HUES6 (cell line): ENCODE measurements around the gene AFG1L.
"Not testable (repeated sequence)": the region's sequence is repeated elsewhere in the genome, so short reads cannot be mapped to it uniquely, and the experiment has no call there.

Source experiments
- H3K27ac ChIP-seq: 2 replicates; pipeline ENCODE4 v1.7.0; 2013; ENCODE audit warnings: low read depth, mild to moderate bottlenecking, low read length, inconsistent platforms
- H3K27me3 ChIP-seq: 2 replicates; pipeline ENCODE4 v1.6.1; 2013; ENCODE audit warnings: low read length; ENCODE audit not compliant: control insufficient read depth, insufficient read depth
- H3K36me3 ChIP-seq: 2 replicates; pipeline ENCODE4 v1.6.1; 2013; ENCODE audit warnings: low read length; ENCODE audit not compliant: control insufficient read depth, insufficient read depth
- H3K4me1 ChIP-seq: 2 replicates; pipeline ENCODE4 v1.6.1; 2013; ENCODE audit warnings: low read length; ENCODE audit not compliant: control insufficient read depth, insufficient read depth
- H3K4me3 ChIP-seq: 2 replicates; pipeline ENCODE4 v1.5.1; 2013; ENCODE audit warnings: low read depth, low read length
- H3K9ac ChIP-seq: one replicate; pipeline ENCODE4 v1.6.1; 2013; ENCODE audit warnings: mild to moderate bottlenecking, low read length
- H3K9me3 ChIP-seq: 2 replicates; pipeline ENCODE4 v1.6.1; 2013; ENCODE audit warnings: low read depth, low read length; ENCODE audit not compliant: control insufficient read depth, insufficient read depth

Gene AFG1L

DNA sequence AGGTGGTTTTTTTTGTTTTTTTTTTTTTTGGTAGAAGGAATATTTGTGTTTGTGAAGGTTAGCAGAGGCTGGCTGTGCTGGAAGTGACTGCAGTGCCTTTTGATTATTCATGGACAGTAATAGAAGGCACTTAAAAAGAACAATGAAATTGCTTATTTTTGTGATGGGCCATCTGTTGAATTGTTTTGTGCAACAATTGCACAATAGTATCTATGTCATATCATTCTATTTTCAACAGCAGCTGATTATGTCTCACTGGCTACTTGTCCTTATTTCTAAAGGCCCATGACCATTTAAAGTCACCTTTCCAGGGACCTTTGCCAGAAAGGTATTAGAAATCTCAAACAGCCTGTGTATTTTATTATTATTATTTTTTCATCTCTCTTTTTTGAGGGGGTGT lies 70.6 kb downstream of the AFG1L start:
- Histone ChIP-seq H3K36me3 (no peaks in the 10 kb centered on the region), H3K9ac (no peak overlapping the region), H3K4me3 (no peak overlapping the region), H3K27me3 (no peaks in the 10 kb centered on the region), H3K27ac (no peak overlapping the region), H3K4me1 (no peaks in the 10 kb centered on the region), H3K9me3 (no peaks in the 10 kb centered on the region)

DNA sequence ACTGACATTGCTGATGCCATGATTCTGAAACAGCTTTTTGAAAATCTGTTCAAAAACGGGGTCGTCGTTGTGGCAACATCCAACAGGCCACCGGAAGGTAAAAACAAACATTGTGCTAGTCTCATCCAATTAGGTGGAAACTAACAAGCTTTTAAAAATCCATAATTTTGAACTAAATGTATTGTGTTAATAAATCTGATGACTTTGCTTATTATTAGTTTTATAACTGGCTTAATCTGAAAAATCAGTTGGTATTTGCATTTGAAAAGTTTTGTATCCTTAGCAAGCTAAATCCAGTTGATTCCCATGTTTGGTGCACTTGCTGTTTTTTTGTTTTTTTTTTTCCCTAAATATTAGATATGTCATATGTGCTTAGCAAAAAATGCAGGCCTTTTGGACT lies 71.4 kb downstream of the AFG1L start:
- Histone ChIP-seq H3K4me3 (no peak overlapping the region), H3K27ac (no peak overlapping the region), H3K4me1 (no peaks in the 10 kb centered on the region), H3K9me3 (no peaks in the 10 kb centered on the region), H3K27me3 (no peaks in the 10 kb centered on the region), H3K36me3 (no peaks in the 10 kb centered on the region), H3K9ac (no peak overlapping the region)

DNA sequence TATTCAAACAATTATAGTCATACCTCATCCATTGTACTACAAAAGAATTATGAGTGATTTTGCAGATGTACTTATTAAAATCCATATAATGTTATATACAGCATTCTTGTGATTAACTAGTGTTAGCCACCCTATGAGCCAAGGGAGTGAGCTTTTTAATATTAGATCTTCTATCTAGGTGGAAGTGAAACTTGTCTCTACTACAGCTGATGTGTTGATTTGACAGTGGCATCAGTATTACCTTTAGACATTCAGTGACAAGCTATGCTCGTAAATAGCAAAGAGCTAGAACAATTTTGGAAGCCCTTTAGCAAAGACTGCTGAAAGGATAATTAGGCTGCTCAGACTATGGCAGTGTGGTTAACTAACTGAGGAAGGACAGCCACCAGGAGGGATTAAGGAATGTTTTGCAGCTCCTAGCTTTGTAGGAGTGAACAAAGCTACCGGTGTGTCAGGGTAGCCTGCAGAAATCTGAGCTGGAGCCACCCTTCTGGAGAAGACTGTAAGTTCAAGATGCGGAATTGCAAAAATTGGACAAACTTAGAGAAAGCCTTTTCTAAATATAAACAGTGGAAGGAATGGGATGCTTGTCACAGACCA lies 73.7 kb downstream of the AFG1L start:
- H3K27me3 ChIP-seq = no peaks in the 10 kb centered on the region
- H3K4me1 ChIP-seq = no peaks in the 10 kb centered on the region
- H3K9ac ChIP-seq = no peak overlapping the region
- no peaks in the 10 kb centered on the region for H3K9me3 ChIP-seq
- H3K4me3 ChIP-seq = no peak overlapping the region
- H3K36me3 ChIP-seq = no peaks in the 10 kb centered on the region
- H3K27ac ChIP-seq = no peak overlapping the region

DNA sequence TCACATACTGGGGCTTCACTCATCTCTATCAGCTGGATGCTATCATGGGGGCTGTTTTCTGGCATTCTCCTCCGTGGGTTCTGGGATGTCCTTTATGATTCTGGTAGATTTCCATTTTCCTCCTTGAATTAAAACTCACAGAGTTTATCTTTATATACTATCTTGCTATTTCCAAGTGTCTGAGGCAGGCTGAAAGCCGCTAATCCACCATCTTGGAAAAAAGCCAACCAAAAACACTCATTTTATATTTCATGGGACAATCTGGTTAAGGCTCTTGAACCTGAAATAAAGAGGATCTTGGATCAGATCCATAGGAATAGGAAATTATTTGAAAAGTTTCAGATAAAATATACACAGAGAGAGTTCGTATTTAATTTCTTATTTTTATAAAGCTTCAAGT lies 86.0 kb downstream of the AFG1L start:
- H3K36me3 ChIP-seq = no peaks in the 10 kb centered on the region
- no peaks in the 10 kb centered on the region for H3K4me1 ChIP-seq
- peaks cover 8% of the 10 kb centered on the region; the same call in 1 of the 2 replicates for H3K9me3 ChIP-seq
- H3K9ac ChIP-seq = no peak overlapping the region
- no peaks in the 10 kb centered on the region for H3K27me3 ChIP-seq
- H3K4me3 ChIP-seq = no peak overlapping the region
- no peak overlapping the region for H3K27ac ChIP-seq

DNA sequence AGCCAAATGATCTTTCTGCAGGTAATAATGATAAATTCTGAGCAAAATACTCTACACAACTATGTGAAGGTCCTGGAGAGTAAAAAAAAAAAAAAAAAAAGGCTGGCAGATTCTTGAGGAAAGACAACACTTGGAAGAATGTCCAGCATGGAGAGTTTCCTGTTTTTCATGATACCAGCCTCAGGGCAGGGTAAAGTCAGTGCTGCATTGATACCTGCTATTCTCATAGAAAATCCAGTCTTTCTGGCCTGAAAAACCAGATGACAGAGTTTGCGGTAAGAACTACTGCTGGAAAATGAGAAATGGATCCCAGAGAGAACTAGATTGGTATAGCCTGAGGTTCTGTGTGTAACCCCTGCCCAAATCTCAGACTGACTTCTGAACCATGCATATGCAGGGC lies 89.1 kb downstream of the AFG1L start:
- Histone ChIP-seq H3K4me1 (no peaks in the 10 kb centered on the region), H3K4me3 (no peak overlapping the region), H3K9me3 (peaks cover 8% of the 10 kb centered on the region; the same call in 1 of the 2 replicates), H3K9ac (no peak overlapping the region), H3K27ac (no peak overlapping the region), H3K36me3 (no peaks in the 10 kb centered on the region), H3K27me3 (no peaks in the 10 kb centered on the region)

DNA sequence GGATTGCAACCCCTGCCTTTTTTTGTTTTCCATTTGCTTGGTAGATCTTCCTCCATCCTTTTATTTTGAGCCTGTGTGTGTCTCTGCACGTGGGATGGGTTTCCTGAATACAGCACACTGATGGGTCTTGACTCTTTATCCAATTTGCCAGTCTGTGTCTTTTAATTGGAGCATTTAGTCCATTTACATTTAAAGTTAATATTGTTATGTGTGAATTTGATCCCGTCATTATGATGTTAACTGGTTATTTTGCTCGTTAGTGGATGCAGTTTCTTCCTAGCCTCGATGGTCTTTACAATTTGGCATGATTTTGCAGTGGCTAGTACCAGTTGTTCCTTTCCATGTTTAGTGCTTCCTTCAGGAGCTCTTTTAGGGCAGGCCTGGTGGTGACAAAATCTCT lies 94.3 kb downstream of the AFG1L start:
- H3K27me3 ChIP-seq, H3K4me1 ChIP-seq, H3K27ac ChIP-seq, H3K36me3 ChIP-seq, H3K9me3 ChIP-seq, H3K4me3 ChIP-seq, H3K9ac ChIP-seq: not testable (repeated sequence)

DNA sequence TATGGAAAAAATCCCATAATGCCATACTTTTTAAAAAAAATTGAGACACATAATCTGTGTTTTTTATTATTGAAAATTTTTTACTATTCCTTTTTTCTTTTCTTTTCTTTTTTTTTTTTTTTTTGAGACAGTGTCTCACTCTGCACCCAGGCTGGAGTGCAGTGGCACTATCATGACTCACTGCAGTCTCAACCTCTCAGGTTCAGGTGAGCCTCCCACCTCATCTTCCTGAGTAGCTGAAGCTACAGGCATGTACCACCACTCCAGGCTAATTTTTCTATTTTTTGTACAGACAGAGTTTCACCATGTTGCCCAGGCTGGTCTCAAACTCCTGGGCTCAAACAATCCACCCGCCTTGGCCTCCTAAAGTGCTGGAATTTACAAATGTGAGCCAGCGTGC lies 100.4 kb downstream of the AFG1L start:
- H3K4me1 ChIP-seq = no peaks in the 10 kb centered on the region
- no peaks in the 10 kb centered on the region for H3K9me3 ChIP-seq
- H3K27ac ChIP-seq = no peak overlapping the region
- no peaks in the 10 kb centered on the region for H3K36me3 ChIP-seq
- no peak overlapping the region for H3K9ac ChIP-seq
- H3K27me3 ChIP-seq = no peaks in the 10 kb centered on the region
- no peak overlapping the region for H3K4me3 ChIP-seq

DNA sequence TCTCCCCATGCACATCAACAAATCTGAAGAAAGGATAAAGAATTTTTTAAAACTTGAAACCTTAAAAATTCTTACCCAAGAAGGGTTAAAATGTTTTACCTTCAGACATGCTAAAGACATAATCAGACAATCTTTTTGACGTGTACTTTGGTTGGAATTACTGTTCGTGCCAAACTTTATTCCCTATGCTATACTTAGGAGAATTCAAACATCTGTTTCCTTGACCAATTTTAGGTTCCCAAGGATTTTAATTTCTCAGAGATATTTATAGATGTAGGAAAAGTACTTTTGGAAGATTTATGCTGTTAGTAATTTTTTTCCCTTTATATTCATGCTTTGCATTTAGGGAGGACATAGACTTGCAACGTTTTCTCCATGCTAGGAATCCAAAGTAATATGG lies 108.4 kb downstream of the AFG1L start:
- no peaks in the 10 kb centered on the region for H3K4me1 ChIP-seq
- no peaks in the 10 kb centered on the region for H3K36me3 ChIP-seq
- H3K27ac ChIP-seq = no peak overlapping the region
- no peak overlapping the region for H3K4me3 ChIP-seq
- H3K9ac ChIP-seq = no peak overlapping the region
- no peaks in the 10 kb centered on the region for H3K9me3 ChIP-seq
- H3K27me3 ChIP-seq = no peaks in the 10 kb centered on the region

DNA sequence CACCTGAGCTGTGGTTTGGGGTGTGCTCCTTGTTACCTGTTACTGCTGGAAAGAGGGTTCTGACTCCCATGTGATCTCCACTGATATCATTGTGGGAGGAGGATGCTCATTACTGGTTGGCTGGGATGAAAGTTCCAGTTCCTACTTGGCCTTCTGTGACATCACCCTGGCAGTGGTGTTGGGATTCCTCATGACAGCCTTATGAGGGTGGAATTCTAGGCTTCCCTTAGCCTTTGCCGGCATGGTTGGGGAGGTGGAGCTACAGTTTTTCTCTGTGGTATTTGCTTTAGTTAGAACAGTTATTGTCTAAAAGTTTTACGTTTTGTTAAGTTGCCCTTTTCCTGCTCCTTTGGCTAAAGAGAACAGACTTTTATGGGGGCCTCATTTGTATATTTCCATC lies 112.1 kb downstream of the AFG1L start:
- H3K4me3 ChIP-seq = no peak overlapping the region
- no peak overlapping the region for H3K27ac ChIP-seq
- H3K9ac ChIP-seq = no peak overlapping the region

DNA sequence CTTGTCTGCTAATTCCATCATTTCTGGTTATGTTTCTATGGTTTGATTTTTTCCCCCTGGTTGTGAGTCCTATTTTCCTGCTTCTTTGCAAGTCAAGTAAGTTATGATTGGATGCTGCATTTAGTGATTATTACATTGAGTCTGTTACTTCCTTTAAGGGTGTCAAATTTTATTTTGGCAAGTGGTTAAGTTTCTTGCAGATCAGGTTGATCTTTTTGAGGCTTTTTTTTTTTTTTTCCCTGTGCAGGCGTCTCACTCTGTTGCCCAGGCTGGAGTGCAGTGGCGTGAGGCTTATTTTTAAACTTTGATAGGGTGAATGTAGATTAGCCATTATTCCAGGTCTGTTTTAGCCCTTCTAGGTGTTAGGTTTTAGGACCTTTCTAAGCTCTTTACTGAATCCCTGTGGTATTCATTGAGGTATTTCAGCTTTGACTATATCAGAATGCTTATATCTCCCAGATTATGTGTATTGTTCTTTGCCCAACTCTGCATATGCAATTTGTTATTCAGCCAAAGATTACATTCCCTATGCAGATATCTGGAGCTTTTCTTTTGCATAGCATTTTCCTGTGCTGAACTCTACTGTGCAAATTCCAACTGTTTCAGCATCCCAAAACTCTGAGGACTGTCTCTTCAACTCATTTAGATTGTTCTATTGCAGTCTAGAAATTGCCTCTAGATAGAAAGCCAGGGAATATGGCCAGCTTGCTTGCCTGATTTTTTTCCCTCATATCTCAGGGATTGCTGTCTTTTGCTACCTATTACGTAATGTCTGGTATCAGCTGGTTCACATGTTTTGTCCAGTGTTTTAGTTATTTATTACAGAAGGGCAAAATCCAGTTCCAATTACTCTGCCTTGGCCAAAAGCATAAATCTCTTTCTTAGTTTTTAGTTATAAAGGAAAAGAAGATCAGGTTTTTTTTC lies 113.3 kb downstream of the AFG1L start:
- no peak overlapping the region for H3K4me3 ChIP-seq
- H3K27ac ChIP-seq = no peak overlapping the region
- no peak overlapping the region for H3K9ac ChIP-seq
- H3K27me3 ChIP-seq = no peaks in the 10 kb centered on the region
- H3K36me3 ChIP-seq = no peaks in the 10 kb centered on the region
- H3K4me1 ChIP-seq = no peaks in the 10 kb centered on the region
- H3K9me3 ChIP-seq = peaks cover 2% of the 10 kb centered on the region; the same call in 1 of the 2 replicates

More for the DNA sequence above, 112.1 kb downstream of the AFG1L start:
- Histone ChIP-seq H3K27me3 (no peaks in the 10 kb centered on the region), H3K9me3 (peaks cover 2% of the 10 kb centered on the region; the same call in 1 of the 2 replicates), H3K36me3 (no peaks in the 10 kb centered on the region), H3K4me1 (no peaks in the 10 kb centered on the region)

DNA sequence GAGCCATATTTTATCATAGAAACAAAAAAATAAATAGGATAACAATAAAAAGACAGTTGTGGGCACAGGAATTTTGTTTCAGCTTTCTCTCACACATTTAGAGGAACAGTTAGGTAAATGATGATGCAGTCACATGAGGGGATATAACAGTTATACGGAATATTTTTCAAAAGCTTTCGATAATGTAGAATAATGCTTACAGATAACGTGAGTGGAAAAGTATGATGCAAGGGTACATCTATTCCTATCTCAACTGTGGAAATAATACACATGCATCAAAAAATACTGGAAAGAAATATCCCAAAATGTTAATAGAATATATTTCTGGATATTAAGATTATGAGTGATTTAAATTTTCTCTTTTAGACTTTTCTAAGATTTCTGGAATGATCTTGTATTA lies 114.0 kb downstream of the AFG1L start:
- Histone ChIP-seq H3K4me1 (no peaks in the 10 kb centered on the region), H3K27me3 (no peaks in the 10 kb centered on the region), H3K4me3 (no peak overlapping the region), H3K27ac (no peak overlapping the region), H3K9ac (no peak overlapping the region), H3K9me3 (peaks cover 2% of the 10 kb centered on the region; the same call in 1 of the 2 replicates), H3K36me3 (no peaks in the 10 kb centered on the region)
